Panc1 (cell line): ENCODE results near the gene TRIM27.

Experiments
- POLR2AphosphoS5 ChIP-seq: IDR thresholded peaks from 2 replicates; pipeline ENCODE4 v1.6.1; 2012; ENCODE audit warnings: mild to moderate bottlenecking, low read depth, low read length, moderate library complexity
- TF ChIP-seq, protein P1 (sequence below): fragments of 450-650 bp; IDR thresholded peaks from 2 replicates; pipeline ENCODE4 v1.5.1; 2017; ENCODE audit warnings: mild to moderate bottlenecking

DNA sequence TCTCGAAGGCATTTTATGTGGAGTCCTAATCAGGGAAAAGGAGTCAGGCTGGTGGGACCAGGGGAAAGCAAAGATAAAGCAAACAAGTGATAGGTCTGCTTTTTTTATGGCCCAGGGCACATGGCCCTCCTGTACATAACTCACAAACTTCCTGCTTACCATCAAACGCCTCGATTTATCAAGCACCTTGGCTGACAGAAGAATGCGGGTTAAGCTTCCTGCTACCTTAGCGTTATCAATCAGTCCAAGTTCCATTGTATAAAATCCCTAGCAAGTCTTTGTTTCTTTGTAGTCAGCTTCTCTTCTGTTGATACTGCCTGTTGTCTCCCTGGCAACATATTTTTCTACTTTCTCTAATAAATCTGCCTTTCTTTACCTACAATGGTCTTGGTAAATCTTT, 4.1 kb upstream of the TRIM27 start:
- TF ChIP-seq, protein P1, sequence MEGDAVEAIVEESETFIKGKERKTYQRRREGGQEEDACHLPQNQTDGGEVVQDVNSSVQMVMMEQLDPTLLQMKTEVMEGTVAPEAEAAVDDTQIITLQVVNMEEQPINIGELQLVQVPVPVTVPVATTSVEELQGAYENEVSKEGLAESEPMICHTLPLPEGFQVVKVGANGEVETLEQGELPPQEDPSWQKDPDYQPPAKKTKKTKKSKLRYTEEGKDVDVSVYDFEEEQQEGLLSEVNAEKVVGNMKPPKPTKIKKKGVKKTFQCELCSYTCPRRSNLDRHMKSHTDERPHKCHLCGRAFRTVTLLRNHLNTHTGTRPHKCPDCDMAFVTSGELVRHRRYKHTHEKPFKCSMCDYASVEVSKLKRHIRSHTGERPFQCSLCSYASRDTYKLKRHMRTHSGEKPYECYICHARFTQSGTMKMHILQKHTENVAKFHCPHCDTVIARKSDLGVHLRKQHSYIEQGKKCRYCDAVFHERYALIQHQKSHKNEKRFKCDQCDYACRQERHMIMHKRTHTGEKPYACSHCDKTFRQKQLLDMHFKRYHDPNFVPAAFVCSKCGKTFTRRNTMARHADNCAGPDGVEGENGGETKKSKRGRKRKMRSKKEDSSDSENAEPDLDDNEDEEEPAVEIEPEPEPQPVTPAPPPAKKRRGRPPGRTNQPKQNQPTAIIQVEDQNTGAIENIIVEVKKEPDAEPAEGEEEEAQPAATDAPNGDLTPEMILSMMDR: no peak
- no peak for TF ChIP-seq POLR2AphosphoS5
